ENCODE measurements around the gene COL20A1.

The COL20A1 gene

DNA sequence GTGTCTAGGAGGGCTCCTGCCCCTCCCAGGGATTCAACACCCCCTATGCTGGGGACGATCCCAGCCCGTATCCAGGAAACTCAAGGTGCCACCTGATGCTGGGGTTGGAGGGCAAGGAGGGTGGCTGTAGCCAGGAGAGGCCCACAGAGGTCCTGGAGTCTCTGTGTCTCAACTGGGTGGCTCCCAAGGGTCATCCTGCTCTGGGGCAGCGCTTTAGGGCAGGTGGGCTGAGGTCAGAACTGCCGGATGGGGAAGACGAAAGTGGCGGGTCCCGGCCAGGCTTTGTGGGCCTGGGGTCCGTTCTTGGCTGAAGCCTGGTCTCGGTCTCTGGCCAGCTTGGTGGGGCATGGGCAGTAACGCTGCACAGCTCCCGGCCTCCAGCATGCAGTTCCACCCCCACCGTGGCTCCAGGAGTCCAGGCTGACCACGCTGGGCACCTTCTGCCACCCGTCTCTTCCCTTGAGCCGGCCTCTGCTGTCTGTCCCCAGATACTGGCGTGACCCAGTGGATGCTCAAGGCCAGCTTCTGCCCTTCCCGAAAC lies 2.8 kb upstream of the COL20A1 start:
- no peak for DNase-seq (ENCODE audit: extremely low spot score)
- no peak for TF ChIP-seq CTCF (IDR thresholded peaks at IDR 0.05; ENCODE audit: control extremely low read depth, extremely low read depth, low read depth, missing control alignments)
- POLR2A ChIA-PET, result no interaction called here
- CTCF ChIA-PET, result interaction anchor here (1.0 to 2.1 kb wide), 5 partner anchors 9 to 234 kb away, joined by 3 to 9 read pairs (median 4); partner anchors contain the start of gene ARFGAP1

DNA sequence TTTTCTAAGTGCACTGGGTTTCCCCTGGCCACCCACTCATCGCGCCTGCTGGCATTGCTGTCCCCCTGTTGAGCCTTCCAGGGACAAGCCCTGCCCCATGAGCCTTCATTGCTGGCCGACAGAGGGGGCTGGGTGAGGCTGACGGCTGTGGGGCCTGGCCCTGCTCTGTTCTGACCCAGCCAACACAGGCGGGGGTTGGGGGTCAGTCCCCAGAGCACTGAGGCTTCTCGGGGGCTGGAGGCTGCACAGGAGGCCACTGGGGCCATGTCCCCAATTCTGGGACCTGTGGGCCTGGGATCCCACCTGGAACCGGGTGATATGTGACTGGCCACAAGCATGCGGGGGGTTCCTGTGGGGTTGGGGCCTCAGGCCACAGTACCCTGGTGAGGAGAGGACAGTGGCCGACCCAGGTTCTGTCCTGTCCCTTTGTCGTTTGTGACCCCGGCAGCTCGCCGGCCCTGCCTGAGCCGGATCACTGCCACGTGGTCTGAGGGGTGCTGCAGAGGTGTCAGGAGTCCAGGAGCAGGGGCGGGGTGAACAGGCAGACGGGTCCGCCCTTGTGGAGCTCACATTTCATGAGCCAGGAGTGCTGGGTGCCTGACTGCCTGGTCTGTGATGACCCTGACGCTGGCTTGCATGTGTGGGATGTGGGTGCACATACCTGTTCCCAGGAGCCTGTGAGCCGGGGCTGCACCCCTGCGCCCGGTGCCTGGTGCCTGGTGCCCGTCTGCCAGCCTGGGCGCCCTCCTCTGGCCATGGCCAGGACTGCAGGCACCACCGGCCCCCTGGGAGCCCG lies 2.1 kb upstream of the COL20A1 start:
- peak; percentile 54 for TF ChIP-seq CTCF (IDR thresholded peaks at IDR 0.05; ENCODE audit: control extremely low read depth, extremely low read depth, low read depth, missing control alignments)
- CTCF ChIA-PET, result interaction anchor here (1.0 to 2.1 kb wide), 7 partner anchors 9 to 235 kb away, joined by 3 to 9 read pairs (median 4); partner anchors contain the start of gene ARFGAP1
- POLR2A ChIA-PET, result no interaction called here
- peak; percentile 86 for DNase-seq (ENCODE audit: extremely low spot score)

GRCh38 chr20:63291811-63292210 lies 1.2 kb upstream of the COL20A1 start:
- CTCF ChIA-PET, result interaction anchor here (0.7 to 2.1 kb wide), 5 partner anchors 15 to 68 kb away, joined by 3 to 9 read pairs (median 3); partner anchors contain the start of gene NKAIN4
- POLR2A ChIA-PET, result no interaction called here
- TF ChIP-seq CTCF (IDR thresholded peaks at IDR 0.05; ENCODE audit: control extremely low read depth, extremely low read depth, low read depth, missing control alignments), result no peak
- no peak for DNase-seq (ENCODE audit: extremely low spot score)

DNA sequence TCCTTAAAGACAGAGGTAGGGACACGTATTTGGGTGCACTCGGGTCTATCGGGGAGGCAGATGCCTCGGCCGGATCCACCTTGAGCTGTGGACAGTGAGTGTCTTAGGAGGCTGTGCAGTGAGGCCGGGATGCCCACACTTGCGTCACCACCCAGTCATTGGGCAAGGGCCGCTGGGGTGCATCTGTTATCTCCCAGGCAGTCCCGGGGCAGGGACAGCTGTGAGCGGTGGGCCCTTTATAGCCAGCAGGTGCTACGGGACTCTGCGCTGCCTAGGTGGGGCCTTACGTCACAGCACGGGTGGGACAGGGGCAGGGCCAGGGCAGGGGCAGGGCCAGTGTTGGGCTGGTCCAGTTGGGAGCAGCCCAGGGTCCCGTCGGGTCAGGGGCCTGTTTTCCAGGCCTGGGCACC lies 689 bp upstream of the COL20A1 start:
- CTCF ChIA-PET, result interaction anchor here (0.9 to 1.0 kb wide), 2 partner anchors 15 to 69 kb away, joined by 3 read pairs; no protein-coding TSS in a partner anchor
- POLR2A ChIA-PET, result no interaction called here

DNA sequence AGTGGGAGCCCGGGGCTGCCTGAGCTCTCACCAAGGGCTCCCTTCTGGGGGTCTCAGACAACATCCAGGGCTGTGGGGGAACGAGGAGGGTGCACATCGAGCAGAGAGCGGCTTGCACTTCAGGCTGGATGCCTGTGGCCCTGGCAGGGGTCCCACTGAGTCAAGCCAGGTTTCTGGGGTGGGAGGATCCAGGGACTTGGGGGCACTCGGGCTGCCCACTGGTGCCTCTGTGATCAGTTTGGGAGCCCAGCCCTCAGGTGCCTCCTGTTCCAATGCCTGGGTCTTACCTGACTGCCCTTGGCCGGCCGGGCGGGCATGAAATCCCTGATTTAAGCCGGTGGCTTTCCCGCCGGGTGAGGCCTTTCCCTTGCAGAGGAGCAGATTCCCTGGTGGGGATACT lies 470 bp downstream of the COL20A1 start:
- TF ChIP-seq CTCF (IDR thresholded peaks at IDR 0.05; ENCODE audit: control extremely low read depth, extremely low read depth, low read depth, missing control alignments), result no peak
- ChIA-PET CTCF (no interaction called here), POLR2A (interaction anchor here (0.6 kb wide), 1 partner anchor 668 kb away, joined by 3 read pairs; no protein-coding TSS in a partner anchor)
- no peak for DNase-seq (ENCODE audit: extremely low spot score)

More for the DNA sequence above, 689 bp upstream of the COL20A1 start:
- TF ChIP-seq CTCF (IDR thresholded peaks at IDR 0.05; ENCODE audit: control extremely low read depth, extremely low read depth, low read depth, missing control alignments), result no peak
- DNase-seq (ENCODE audit: extremely low spot score), result no peak

- DNase-seq (ENCODE audit: extremely low spot score), result no peak
- POLR2A ChIA-PET, result interaction anchor here (0.6 kb wide), 1 partner anchor 668 kb away, joined by 3 read pairs; no protein-coding TSS in a partner anchor
- no peak for TF ChIP-seq CTCF (IDR thresholded peaks at IDR 0.05; ENCODE audit: control extremely low read depth, extremely low read depth, low read depth, missing control alignments)
- CTCF ChIA-PET, result interaction anchor here (1.6 kb wide), 1 partner anchor 15 kb away, joined by 9 read pairs; no protein-coding TSS in a partner anchor
Measured at GRCh38 chr20:63293871-63294535, 1.0 kb downstream of the COL20A1 start.
